SK-N-SH (cell line): Measurements from ENCODE around the gene IRF2BP2. TPM values are rescaled to one million over a fixed set of nuclear protein-coding genes. Genes with fewer than 3 reads are reported as not detected.

ENCODE experiments used
- CTCF ChIA-PET: fragments of 300-600, 350-600 bp; formaldehyde crosslinking; extraction: SDS; loops from one replicate; lab custom pipeline; 2021; lab: Yijun Ruan, JAX
- POLR2A ChIA-PET: fragments of 350-600 bp; sonication (Branson Sonifier 250); formaldehyde crosslinking; extraction: SDS; loops from one replicate; lab custom pipeline; 2020; ENCODE audit warnings: antibody characterized with exemption, inconsistent platforms; lab: Yijun Ruan, JAX
- DNase-seq: peaks from one replicate; pipeline ENCODE4 v3.0.0; 2012
- H2AFZ ChIP-seq: fragments of 200-600 bp; sonication (generic); 2 replicates; pipeline ENCODE4 v1.8.1; 2016; ENCODE audit warnings: antibody characterized with exemption, mild to moderate bottlenecking, low read depth
- H3F3A ChIP-seq: fragments of 200-600 bp; sonication (generic); replicated peaks from 2 replicates; pipeline ENCODE3; 2016; ENCODE audit warnings: antibody characterized with exemption, mild to moderate bottlenecking; ENCODE audit not compliant: insufficient read depth
- H3K27ac ChIP-seq, 2 experiments: fragments of 200-500 bp in 1 of 2; fragments of 200-600 bp in 1 of 2; sonication (Bioruptor generic) in 1 of 2; sonication (generic), shearing (Covaris generic) in 1 of 2; 2 replicates each; pipeline versions ENCODE4 v1.5.1 to v1.6.1; 2014 to 2016; ENCODE audit warnings: low read depth in 2 of 2, inconsistent platforms in 1 of 2, low read length in 1 of 2, mild to moderate bottlenecking in 1 of 2, mixed read lengths in 1 of 2
- H3K27me3 ChIP-seq: fragments of 200-600 bp; sonication (generic), shearing (Covaris generic); 2 replicates; pipeline ENCODE4 v1.6.1; 2016; ENCODE audit warnings: mixed run types; ENCODE audit not compliant: insufficient read depth
- H3K36me3 ChIP-seq, 2 experiments: fragments of 200-500 bp in 1 of 2; fragments of 200-600 bp in 1 of 2; sonication (Bioruptor generic) in 1 of 2; sonication (generic) in 1 of 2; replicated peaks in 1 of 2; 2 replicates each; pipeline versions ENCODE3 to v1.5.1; 2014 to 2016; ENCODE audit warnings: low read length in 1 of 2, mild to moderate bottlenecking in 1 of 2; ENCODE audit not compliant: insufficient read depth in 2 of 2, control insufficient read depth in 1 of 2
- H3K4me1 ChIP-seq, 2 experiments: fragments of 200-500 bp in 1 of 2; fragments of 200-600 bp in 1 of 2; sonication (Bioruptor generic) in 1 of 2; sonication (generic), shearing (Covaris generic) in 1 of 2; 2 replicates each; pipeline versions ENCODE4 v1.5.1 to v1.6.1; 2014 to 2016; ENCODE audit warnings: low read depth in 1 of 2, low read length in 1 of 2, mixed run types in 1 of 2; ENCODE audit not compliant: insufficient read depth in 2 of 2, control insufficient read depth in 1 of 2
- H3K4me2 ChIP-seq: fragments of 200-600 bp; sonication (generic), shearing (Covaris generic); 2 replicates; pipeline ENCODE4 v1.6.1; 2017; ENCODE audit warnings: mixed run types
- H3K4me3 ChIP-seq, 2 experiments: fragments of 200-500 bp in 1 of 2; fragments of 200-600 bp in 1 of 2; sonication (Bioruptor generic) in 1 of 2; sonication (generic), shearing (Covaris generic) in 1 of 2; 2 replicates each; pipeline versions ENCODE4 v1.5.1 to v1.8.1; 2014 to 2016; ENCODE audit warnings: low read depth in 2 of 2, inconsistent platforms in 1 of 2, low read length in 1 of 2, mild to moderate bottlenecking in 1 of 2, mixed read lengths in 1 of 2, moderate library complexity in 1 of 2
- H3K79me2 ChIP-seq: fragments of 200-600 bp; sonication (generic); 2 replicates; pipeline ENCODE4 v1.8.1; 2017; ENCODE audit warnings: mild to moderate bottlenecking; ENCODE audit not compliant: insufficient read depth
- H3K9ac ChIP-seq: fragments of 200-600 bp; sonication (generic); 2 replicates; pipeline ENCODE4 v1.6.1; 2017; ENCODE audit warnings: mixed run types
- H3K9me2 ChIP-seq: fragments of 200-600 bp; sonication (generic); 2 replicates; pipeline ENCODE4 v1.6.1; 2017; ENCODE audit warnings: mixed run types
- H3K9me3 ChIP-seq: fragments of 200-600 bp; sonication (generic); 2 replicates; pipeline ENCODE4 v1.6.1; 2017; ENCODE audit warnings: mixed run types, mild to moderate bottlenecking, moderate library complexity
- H4K20me1 ChIP-seq: fragments of 200-600 bp; sonication (generic); 2 replicates; pipeline ENCODE4 v1.6.1; 2017; ENCODE audit warnings: mild to moderate bottlenecking, mixed run types; ENCODE audit not compliant: insufficient read depth
- CTCF ChIP-seq: fragments of 200-600 bp; sonication (generic); IDR thresholded peaks from 2 replicates; pipeline ENCODE4 v1.6.1; 2017; ENCODE audit warnings: antibody characterized with exemption, mild to moderate bottlenecking, moderate library complexity
- ELF1 ChIP-seq: IDR thresholded peaks from 2 replicates; pipeline ENCODE4 v1.4.0; 2012
- EZH2phosphoT487 ChIP-seq: fragments of 200-600 bp; sonication (generic); IDR thresholded peaks from 2 replicates; pipeline ENCODE4 v1.6.1; 2017; ENCODE audit warnings: low read depth, mixed run types, mild to moderate bottlenecking, antibody characterized with exemption, moderate library complexity, borderline replicate concordance
- FOXJ3 ChIP-seq: sonication (generic); formaldehyde crosslinking; IDR thresholded peaks from 2 replicates; pipeline ENCODE4 v1.5.1; 2020; ENCODE audit warnings: mild to moderate bottlenecking, missing genetic modification reagents
- GATA2 ChIP-seq: sonication (generic); formaldehyde crosslinking; IDR thresholded peaks from 2 replicates; pipeline ENCODE4 v1.5.0; 2020; ENCODE audit warnings: mild to moderate bottlenecking, missing genetic modification reagents
- IRF3 ChIP-seq: fragments of 150-350 bp; IDR thresholded peaks from 2 replicates; pipeline ENCODE4 v1.6.1; 2016; ENCODE audit warnings: mild to moderate bottlenecking, low read depth, low read length
- MXI1 ChIP-seq: IDR thresholded peaks from 2 replicates; pipeline ENCODE4 v1.6.1; 2012; ENCODE audit warnings: mild to moderate bottlenecking, low read depth, low read length, improper control_type of control experiment
- REST ChIP-seq: IDR thresholded peaks from 2 replicates; pipeline ENCODE4 v1.6.1; 2012; ENCODE audit warnings: mild to moderate bottlenecking, low read depth, low read length, moderate library complexity
- RXRA ChIP-seq: IDR thresholded peaks from 2 replicates; pipeline ENCODE4 v1.4.0; 2012; ENCODE audit warnings: low read depth, mild to moderate bottlenecking, borderline replicate concordance
- WGBS: methylation state at CpG from one replicate; pipeline ENCODE4 v1.1.6; 2017; ENCODE audit warnings: low lambda C conversion rate; 5-methylcytosine and 5-hydroxymethylcytosine counted together
- polyA plus RNA-seq, 3 experiments: library from polyadenylated mRNA; depleted of rRNA; stranded (reverse); fragments of >200 nt; gene quantifications; 2 replicates each; pipeline ENCODE4 v1.2.3, GENCODE V29; 2012

The IRF2BP2 gene
- polyA plus RNA-seq, 1 of the 3 experiments (the other 2 are of a cell fraction) = 73.9 TPM

GRCh38 chr1:234582186-234582585, 27.8 kb downstream of the IRF2BP2 start:
- no peak overlapping the region for H2AFZ ChIP-seq
- 97% methylated on average over 8 of the region's 8 CpGs for WGBS
- H3K27ac ChIP-seq = no peak overlapping the region
- H3K79me2 ChIP-seq = no peaks in the 10 kb centered on the region
- DNase-seq = no peak
- H3K9me3 ChIP-seq = no peaks in the 10 kb centered on the region
- no peaks in the 10 kb centered on the region for H3K36me3 ChIP-seq
- no peaks in the 10 kb centered on the region for H4K20me1 ChIP-seq
- H3K27me3 ChIP-seq = no peaks in the 10 kb centered on the region
- H3K4me3 ChIP-seq = no peak overlapping the region
- no peaks in the 10 kb centered on the region for H3K9me2 ChIP-seq
- no peaks in the 10 kb centered on the region for H3F3A ChIP-seq
- TF ChIP-seq MXI1 = no peak
- TF ChIP-seq GATA2 = no peak
- no peak for TF ChIP-seq ELF1
- no peak for TF ChIP-seq REST
- no peak for TF ChIP-seq IRF3
- peaks cover 0 to 5% of the 10 kb centered on the region in 2 experiments; a peak in 1 of 4 replicates for H3K4me1 ChIP-seq
- no peak overlapping the region for H3K9ac ChIP-seq
- no peak overlapping the region for H3K4me2 ChIP-seq
- POLR2A ChIA-PET = no interaction called here
- CTCF ChIA-PET = interaction anchor here (1.0 to 1.5 kb wide), 2 partner anchors 10 to 22 kb away, joined by 3 to 5 read pairs; no protein-coding TSS in a partner anchor

DNA sequence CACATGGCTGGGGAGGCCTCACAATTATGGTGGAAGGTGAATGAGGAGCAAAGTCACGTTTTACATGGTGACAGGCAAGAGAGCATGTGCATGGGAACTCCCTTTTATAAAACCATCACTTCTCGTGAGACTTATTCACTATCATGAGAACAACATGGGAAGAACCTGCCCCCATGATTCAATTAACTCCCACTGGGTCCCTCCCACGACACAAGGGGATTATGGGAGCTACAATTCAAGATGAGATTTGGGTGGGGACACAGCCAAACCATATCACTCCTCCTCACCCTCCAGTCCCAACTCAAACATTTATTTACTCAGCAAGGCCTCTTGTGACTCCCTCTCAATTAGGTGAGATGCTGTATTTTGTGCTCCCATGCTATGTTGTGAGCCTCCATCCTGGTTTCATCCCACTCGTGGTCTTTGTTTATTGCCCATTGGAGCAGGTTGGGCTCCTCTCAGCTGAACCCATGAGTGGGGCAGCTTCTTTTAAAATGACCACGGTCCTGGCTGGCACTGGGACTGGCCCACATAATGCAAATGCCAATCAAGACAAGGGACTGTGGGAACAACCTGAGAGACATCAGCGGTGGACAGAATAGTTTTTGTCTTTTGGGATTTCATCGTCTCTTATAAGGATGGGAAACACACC, 28.8 kb downstream of the IRF2BP2 start:
- Histone ChIP-seq H3K9me3 (no peaks in the 10 kb centered on the region), H3K4me1 (peaks cover 0 to 5% of the 10 kb centered on the region in 2 experiments; a peak in 1 of 4 replicates), H3K4me3 (no peak overlapping the region), H3K36me3 (no peaks in the 10 kb centered on the region), H3K9ac (no peak overlapping the region), H3K79me2 (no peaks in the 10 kb centered on the region), H4K20me1 (no peaks in the 10 kb centered on the region), H3F3A (no peaks in the 10 kb centered on the region), H2AFZ (no peak overlapping the region), H3K27ac (no peak overlapping the region), H3K4me2 (no peak overlapping the region), H3K9me2 (no peaks in the 10 kb centered on the region), H3K27me3 (no peaks in the 10 kb centered on the region)
- TF ChIP-seq EZH2phosphoT487 = no peak
- no peak for TF ChIP-seq RXRA
- TF ChIP-seq CTCF = no peak
- no peak for TF ChIP-seq FOXJ3 (CRISPR knock-in tag)
- DNase-seq = no peak
- ChIA-PET CTCF (no interaction called here), POLR2A (no interaction called here)
- WGBS = 74% methylated on average over 7 of the region's 7 CpGs
